B cell (primary cell): Measurements from ENCODE around the gene COX20.

ENCODE experiments used
- CTCF ChIP-seq: fragments of 200-600 bp; IDR thresholded peaks from one replicate; pipeline ENCODE4 v1.8.0; 2022; ENCODE audit warnings: antibody characterized with exemption, mild to moderate bottlenecking
- EZH2 ChIP-seq: IDR thresholded peaks from 2 replicates; pipeline ENCODE4 v1.6.1; 2012; ENCODE audit warnings: borderline replicate concordance, low read depth, mild to moderate bottlenecking, moderate library complexity, low read length; ENCODE audit not compliant: insufficient read depth, poor library complexity, severe bottlenecking

- TF ChIP-seq CTCF (no peak), EZH2 (no peak)
Observed at GRCh38 chr1:244860078-244860477, 24.6 kb downstream of the COX20 start.
